ENCODE data around the gene RBFOX1. TPM values are rescaled to one million over a fixed set of nuclear protein-coding genes. Genes with fewer than 3 reads are reported as not detected.

RBFOX1 gene
- total RNA-seq, 4 donors from 2014 or later: 0.12 to 0.54 TPM; not detected in 2

DNA sequence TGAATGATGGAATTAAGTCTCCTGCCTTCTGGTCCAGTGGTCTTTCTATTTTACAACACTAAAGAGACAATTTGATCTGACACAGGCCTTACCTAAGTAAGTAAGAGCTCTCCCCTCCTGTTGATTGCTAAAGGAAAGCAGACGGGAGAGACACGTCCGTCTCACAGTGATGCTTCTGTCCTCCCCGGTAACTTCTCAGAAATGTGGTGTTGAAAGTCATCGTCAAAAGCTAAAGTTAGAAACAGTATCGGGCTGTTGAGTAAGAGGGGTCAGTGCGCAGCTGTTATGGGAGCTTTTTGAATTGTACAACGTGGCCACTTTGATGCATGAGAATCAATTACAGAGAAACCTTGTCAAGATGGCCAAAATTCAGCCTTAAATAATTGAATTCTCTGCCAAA, 1.9 kb upstream of the RBFOX1 start:
- no peaks in the 10 kb centered on the region for H3K4me1 ChIP-seq
- no peak for ATAC-seq
- no peak overlapping the region for H3K27ac ChIP-seq
- WGBS, 2 donors (ENCODE audit: low coverage in 1 of 2): 25 to 59% methylated on average over 4 to 8 of the region's 8 CpGs
- H3K4me3 ChIP-seq: no peak overlapping the region
- H3K36me3 ChIP-seq: no peaks in the 10 kb centered on the region
- peaks cover 7% of the 10 kb centered on the region for H3K27me3 ChIP-seq
- no peak for TF ChIP-seq POLR2A (IDR thresholded peaks at IDR 0.05)
- no peak for TF ChIP-seq POLR2AphosphoS5 (IDR thresholded peaks at IDR 0.05)
- TF ChIP-seq, protein P1, sequence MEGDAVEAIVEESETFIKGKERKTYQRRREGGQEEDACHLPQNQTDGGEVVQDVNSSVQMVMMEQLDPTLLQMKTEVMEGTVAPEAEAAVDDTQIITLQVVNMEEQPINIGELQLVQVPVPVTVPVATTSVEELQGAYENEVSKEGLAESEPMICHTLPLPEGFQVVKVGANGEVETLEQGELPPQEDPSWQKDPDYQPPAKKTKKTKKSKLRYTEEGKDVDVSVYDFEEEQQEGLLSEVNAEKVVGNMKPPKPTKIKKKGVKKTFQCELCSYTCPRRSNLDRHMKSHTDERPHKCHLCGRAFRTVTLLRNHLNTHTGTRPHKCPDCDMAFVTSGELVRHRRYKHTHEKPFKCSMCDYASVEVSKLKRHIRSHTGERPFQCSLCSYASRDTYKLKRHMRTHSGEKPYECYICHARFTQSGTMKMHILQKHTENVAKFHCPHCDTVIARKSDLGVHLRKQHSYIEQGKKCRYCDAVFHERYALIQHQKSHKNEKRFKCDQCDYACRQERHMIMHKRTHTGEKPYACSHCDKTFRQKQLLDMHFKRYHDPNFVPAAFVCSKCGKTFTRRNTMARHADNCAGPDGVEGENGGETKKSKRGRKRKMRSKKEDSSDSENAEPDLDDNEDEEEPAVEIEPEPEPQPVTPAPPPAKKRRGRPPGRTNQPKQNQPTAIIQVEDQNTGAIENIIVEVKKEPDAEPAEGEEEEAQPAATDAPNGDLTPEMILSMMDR (IDR thresholded peaks at IDR 0.05): no peak
- TF ChIP-seq EP300 (IDR thresholded peaks at IDR 0.05): no peak
- no peaks in the 10 kb centered on the region for H3K9me3 ChIP-seq

DNA sequence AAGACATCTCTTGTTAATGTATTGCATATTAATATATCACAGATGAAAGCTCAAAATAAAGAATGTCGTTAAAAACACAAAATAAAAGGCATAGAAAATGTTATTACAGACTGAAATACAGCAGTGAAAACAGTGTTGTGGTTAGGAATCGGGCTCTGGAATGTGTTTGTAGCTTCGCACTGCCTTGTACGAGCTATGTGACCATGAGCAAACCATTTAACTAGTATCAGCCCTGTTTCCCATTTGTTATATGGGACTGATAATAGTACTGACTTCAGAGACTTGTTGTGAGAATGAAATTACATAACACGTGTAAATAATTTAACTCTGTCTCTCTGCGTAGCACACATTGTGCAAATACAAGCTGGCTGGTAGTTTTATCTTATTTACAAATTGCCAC, 648 bp upstream of the RBFOX1 start:
- no peak for ATAC-seq
- H3K27ac ChIP-seq: no peak overlapping the region
- no peak for TF ChIP-seq POLR2AphosphoS5 (IDR thresholded peaks at IDR 0.05)
- TF ChIP-seq, protein P1 (IDR thresholded peaks at IDR 0.05): no peak
- no peak for TF ChIP-seq POLR2A (IDR thresholded peaks at IDR 0.05)
- TF ChIP-seq EP300 (IDR thresholded peaks at IDR 0.05): no peak
- no peaks in the 10 kb centered on the region for H3K36me3 ChIP-seq
- no peaks in the 10 kb centered on the region for H3K4me1 ChIP-seq
- H3K27me3 ChIP-seq: peaks cover 17% of the 10 kb centered on the region
- 56 to 70% methylated on average over 6 of the region's 6 CpGs for WGBS, 2 donors (ENCODE audit: low coverage in 1 of 2)
- no peak overlapping the region for H3K4me3 ChIP-seq
- H3K9me3 ChIP-seq: no peaks in the 10 kb centered on the region

DNA sequence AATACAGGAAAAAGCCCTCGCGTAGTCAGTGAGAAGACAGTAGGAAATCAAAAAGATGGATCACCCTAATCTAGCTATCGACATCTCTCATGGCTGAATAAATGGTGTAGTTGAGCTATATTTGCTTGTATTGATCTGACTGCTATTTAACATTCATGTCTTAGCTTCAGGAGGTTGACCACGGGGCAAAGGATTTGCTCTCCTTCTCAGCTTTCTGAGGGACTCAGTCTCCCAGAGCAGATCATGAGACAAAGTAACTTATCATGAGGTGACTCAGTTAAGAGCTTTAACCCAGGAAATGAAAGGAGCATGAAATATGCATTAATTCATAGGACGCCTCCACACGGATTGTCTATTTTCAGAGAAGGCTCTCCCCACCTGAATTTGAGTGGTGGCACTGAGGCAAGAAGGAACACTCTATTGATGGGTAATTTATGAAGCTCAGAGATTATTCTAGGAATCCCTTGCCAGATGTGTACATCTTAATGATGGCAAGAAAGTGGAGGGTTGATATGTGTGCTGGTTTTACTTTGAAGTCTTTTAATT, 608 bp downstream of the RBFOX1 start:
- H3K4me1 ChIP-seq: no peaks in the 10 kb centered on the region
- no peak overlapping the region for H3K27ac ChIP-seq
- H3K27me3 ChIP-seq: peaks cover 17% of the 10 kb centered on the region
- H3K4me3 ChIP-seq: no peak overlapping the region
- no peak for ATAC-seq
- WGBS, 2 donors (ENCODE audit: low coverage in 1 of 2): 62 to 71% methylated on average over 6 of the region's 6 CpGs
- TF ChIP-seq POLR2AphosphoS5 (IDR thresholded peaks at IDR 0.05): no peak
- no peak for TF ChIP-seq EP300 (IDR thresholded peaks at IDR 0.05)
- TF ChIP-seq, protein P1 (IDR thresholded peaks at IDR 0.05): no peak
- no peak for TF ChIP-seq POLR2A (IDR thresholded peaks at IDR 0.05)
- no peaks in the 10 kb centered on the region for H3K9me3 ChIP-seq
- no peaks in the 10 kb centered on the region for H3K36me3 ChIP-seq

DNA sequence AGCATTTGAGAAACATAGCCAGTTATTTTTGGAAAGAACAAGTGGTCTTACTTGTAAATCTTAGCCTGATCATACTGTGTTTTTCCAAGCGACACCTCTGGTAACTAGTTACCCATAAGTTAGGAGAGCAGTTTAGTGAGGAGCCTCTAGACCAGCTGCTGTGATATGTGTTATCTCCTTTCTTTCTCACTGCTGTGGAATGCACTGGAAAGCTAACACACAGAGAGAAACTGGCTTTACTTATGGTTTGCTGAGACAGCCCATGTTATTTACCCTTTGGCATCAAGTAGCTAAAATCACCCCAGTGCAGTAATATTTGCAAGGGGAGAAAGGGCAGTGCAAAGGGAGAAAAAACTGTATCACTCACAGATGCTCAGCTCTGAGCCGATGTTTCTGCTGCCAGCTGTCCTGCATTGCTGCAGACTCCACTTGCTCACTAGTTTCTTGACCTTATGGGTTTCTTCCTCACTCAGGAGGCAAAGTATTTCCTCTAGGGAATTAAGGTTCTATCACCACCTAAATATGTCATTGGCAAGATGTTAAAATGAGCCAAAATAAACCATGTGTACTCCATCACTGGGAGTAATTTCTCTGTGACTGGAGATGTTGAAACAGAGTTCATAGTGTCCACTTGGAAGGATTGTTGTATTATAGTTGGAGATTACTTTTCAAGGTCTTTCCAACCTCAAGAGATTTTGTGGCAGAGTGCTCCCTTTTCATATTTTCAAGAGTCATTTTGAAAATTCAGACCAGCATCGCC, 2.3 kb downstream of the RBFOX1 start:
- no peak for ATAC-seq

More for the DNA sequence above, 2.3 kb downstream of the RBFOX1 start:
- peaks cover 17% of the 10 kb centered on the region for H3K27me3 ChIP-seq
- H3K27ac ChIP-seq: no peak overlapping the region
- TF ChIP-seq, protein P1 (IDR thresholded peaks at IDR 0.05): no peak
- no peaks in the 10 kb centered on the region for H3K4me1 ChIP-seq
- WGBS, 2 donors (ENCODE audit: low coverage in 1 of 2): 55 to 70% methylated on average over 3 of the region's 3 CpGs
- no peaks in the 10 kb centered on the region for H3K9me3 ChIP-seq
- H3K4me3 ChIP-seq: no peak overlapping the region
- no peaks in the 10 kb centered on the region for H3K36me3 ChIP-seq
